Measurements from ENCODE around the gene CDC42EP1.
A peak's percentile ranks its signal among the peaks of the same experiment; 100 is the strongest.
"Not testable (repeated sequence)": the region's sequence is repeated elsewhere in the genome, so short reads cannot be mapped to it uniquely, and the experiment has no call there.

The CDC42EP1 gene

DNA sequence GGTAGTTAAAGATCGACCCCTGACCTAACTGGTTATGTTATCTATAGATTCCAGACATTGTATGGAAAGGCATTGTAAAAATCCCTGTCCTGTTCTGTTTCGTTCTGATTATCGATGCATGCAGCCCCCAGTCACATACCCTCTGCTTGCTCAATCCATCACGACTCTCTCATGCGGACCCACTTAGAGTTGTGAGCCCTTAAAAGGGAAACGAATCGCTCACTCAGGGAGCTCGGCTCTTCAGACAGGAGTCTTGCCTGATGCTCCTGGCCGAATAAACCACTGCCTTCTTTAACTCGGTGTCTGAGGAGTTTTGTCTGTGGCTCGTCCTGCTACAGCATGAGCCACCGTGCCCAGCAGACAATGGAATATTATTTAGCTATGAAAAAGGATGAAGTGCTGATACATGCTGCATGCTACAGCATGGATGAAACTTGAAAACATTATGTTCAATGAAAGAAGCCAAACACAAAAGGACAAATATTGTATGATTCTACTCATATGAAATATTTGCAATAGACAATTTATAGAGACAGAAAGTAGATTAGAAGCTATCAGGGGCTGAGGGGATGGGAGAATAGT, 31.6 kb downstream of the CDC42EP1 start:
- DNase-seq (ENCODE audit: low read depth) = no peak
- H3K4me3 ChIP-seq (ENCODE audit: low read length) = peak overlapping the region; percentile 9; the same call in 1 of the 2 replicates
- TF ChIP-seq, protein P1, sequence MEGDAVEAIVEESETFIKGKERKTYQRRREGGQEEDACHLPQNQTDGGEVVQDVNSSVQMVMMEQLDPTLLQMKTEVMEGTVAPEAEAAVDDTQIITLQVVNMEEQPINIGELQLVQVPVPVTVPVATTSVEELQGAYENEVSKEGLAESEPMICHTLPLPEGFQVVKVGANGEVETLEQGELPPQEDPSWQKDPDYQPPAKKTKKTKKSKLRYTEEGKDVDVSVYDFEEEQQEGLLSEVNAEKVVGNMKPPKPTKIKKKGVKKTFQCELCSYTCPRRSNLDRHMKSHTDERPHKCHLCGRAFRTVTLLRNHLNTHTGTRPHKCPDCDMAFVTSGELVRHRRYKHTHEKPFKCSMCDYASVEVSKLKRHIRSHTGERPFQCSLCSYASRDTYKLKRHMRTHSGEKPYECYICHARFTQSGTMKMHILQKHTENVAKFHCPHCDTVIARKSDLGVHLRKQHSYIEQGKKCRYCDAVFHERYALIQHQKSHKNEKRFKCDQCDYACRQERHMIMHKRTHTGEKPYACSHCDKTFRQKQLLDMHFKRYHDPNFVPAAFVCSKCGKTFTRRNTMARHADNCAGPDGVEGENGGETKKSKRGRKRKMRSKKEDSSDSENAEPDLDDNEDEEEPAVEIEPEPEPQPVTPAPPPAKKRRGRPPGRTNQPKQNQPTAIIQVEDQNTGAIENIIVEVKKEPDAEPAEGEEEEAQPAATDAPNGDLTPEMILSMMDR (conservative IDR thresholded peaks at IDR 0.05; ENCODE audit: low read length) = no peak

DNA sequence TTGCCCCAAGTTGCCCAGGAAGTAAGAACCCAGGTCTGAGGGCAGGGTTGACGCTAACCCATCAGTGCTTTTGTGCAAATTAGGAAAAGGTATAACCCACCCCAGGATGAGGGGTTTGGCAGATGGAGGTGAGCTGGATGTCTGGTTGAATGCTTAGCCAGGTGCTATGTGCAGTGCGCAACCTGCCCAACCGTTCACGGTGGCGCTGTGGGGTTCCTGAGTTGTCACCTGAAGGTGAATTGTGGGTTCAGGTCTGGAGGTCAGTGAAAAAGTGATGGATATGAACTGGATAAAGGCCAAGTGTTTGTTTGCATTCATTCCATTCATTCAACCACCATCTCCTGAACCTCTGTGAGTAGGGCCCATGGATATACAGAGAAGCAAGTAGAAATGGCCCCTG, 34.0 kb downstream of the CDC42EP1 start:
- TF ChIP-seq, protein P1 (conservative IDR thresholded peaks at IDR 0.05; ENCODE audit: low read length) = no peak
- no peak for DNase-seq (ENCODE audit: low read depth)

DNA sequence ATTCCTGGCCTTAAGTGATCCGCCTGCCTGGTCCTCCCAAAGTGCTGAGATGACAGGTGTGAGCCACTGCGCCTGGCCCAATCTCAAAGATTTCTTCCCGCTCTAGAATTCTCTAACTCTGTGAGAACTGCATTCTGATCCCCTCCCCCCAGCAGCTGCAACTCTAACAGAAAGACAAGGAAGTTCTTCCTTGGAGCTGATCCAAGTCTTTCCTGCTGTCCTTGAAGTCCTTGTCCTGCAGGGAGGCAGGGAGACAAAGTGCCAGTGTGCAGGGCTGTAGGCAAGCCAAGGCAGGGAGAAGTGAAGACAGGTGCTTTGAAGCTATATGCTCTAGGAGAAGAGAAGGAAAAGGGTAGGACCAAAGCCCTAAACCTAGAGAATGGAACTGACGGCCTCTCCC, 38.9 kb downstream of the CDC42EP1 start:
- DNase-seq (ENCODE audit: low read depth) = no peak
- H3K4me3 ChIP-seq (ENCODE audit: low read length) = no peak overlapping the region
- TF ChIP-seq, protein P1 (conservative IDR thresholded peaks at IDR 0.05; ENCODE audit: low read length) = no peak

More for the DNA sequence above, 34.0 kb downstream of the CDC42EP1 start:
- H3K4me3 ChIP-seq (ENCODE audit: low read length) = no peak overlapping the region

DNA sequence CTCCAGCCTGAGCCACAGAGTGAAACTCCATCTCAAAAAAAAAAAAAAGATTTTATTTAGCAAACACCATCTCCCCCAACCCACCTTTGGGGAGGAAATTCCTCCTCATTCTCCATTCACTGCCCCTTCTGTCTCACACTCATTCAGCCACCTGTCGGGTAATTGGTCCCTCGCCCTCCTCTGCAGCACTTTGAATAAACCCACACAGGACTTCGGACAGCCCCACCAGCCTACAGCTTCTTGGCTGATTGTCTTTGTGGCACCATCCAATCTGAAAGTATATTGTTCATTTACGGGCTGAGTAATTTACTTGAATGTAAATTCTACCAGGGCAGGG, 40.9 kb downstream of the CDC42EP1 start:
- no peak for DNase-seq (ENCODE audit: low read depth)
- H3K4me3 ChIP-seq (ENCODE audit: low read length) = no peak overlapping the region
- TF ChIP-seq, protein P1 (conservative IDR thresholded peaks at IDR 0.05; ENCODE audit: low read length) = no peak

DNA sequence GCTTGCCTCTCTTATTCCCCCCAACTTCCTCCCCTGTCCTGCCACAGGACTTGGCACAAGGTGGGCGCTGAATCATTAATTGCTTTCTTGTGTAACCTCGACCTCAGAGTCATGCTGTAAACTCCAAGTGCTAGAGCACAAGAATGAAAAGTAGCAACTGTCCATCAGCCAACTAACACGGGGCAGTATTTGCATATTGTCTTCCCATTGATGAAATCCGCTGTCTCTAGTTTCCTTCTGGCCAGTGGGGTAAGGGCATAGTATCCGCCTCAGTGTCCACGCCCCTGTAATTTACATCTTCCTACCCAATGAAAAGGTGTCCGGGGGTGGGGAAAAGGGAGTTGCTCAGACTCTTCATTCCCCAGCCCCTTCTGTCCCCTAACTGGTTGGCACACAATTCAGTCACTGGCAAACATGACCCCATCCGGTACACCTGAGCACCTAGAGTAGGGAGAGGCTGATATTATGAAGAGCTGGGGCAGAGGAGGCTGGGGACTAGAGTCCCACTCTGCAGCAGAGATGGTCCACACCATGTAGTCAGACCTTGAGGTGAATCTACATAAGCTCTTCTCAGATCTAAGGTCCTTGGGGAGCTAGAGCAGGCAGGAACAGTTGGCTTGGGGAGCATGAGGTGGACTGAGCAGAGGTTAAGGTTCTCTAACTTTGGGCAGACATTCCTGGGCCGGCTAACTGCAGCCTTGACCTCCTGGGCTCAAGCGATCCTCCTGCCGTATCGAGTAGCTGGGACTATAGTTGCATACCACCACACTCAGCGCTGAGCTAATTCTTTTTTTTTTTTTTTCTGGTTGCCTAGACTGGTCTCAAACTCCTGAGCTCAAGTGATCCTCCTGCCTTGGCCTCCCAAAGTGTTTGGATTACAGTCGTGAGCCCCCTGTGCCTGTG, 41.5 kb downstream of the CDC42EP1 start:
- DNase-seq (ENCODE audit: low read depth) = peak; percentile 67
- no peak overlapping the region for H3K4me3 ChIP-seq (ENCODE audit: low read length)
- TF ChIP-seq, protein P1 (conservative IDR thresholded peaks at IDR 0.05; ENCODE audit: low read length) = no peak

DNA sequence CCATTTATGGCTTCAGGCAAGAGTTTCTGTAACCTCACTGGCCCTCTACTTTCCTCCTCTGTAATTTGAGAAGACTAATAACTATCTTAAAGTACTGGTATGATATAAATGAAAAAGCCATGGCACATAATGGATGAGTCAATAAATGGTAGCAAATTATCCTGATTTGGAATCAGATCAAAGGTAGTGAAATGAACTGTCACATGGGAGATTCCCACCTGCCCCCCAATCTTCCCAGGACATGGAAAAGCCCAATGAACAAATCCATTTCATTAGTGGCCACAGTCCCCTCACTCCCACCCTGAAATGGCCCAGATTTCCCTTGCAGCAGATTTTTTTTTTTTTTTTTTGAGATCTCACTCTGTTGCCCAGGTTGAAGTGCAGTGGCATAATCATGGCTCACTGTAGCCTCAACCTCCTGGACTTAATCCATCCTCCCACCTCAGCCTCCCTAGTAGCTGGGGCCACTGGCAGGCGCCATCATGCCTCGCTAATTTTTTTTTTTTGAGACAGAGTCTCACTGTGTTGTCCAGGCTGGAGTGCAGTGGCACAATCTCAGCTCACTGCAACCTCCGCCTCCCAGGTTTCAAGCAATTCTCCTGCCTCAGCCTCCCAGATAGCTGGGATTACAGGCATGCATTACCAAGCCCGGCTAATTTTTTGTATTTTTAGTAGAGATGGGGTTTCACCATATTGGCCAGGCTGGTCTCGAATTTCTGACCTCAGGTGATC, 42.4 kb downstream of the CDC42EP1 start:
- not testable (repeated sequence) for H3K4me3 ChIP-seq (ENCODE audit: low read length); DNase-seq (ENCODE audit: low read depth)

DNA sequence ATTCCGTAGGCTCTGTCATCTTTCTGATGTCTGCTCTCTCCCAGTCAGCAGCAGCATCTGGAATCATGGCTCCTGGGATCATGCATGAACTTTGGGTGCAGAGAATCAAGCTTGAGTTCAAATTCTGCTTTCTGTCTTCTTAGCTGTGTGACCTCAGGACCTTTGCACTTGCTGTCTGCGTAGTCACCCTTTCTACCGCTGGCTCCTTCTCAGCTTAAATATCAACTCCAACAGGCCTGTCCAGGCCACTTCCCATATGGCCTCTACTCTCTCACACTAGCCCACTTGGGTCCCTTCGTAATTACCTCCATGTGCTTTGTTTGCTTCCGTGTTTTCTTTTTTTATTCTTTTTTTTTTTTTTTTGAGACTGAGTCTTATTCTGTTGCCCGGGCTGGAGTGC, 43.8 kb downstream of the CDC42EP1 start:
- no peak overlapping the region for H3K4me3 ChIP-seq (ENCODE audit: low read length)
- TF ChIP-seq, protein P1 (conservative IDR thresholded peaks at IDR 0.05; ENCODE audit: low read length) = no peak
- no peak for DNase-seq (ENCODE audit: low read depth)

Measured in AG10803 (cell line).